D341Med (cell line): ENCODE measurements around the gene USO1.
"Not testable (repeated sequence)": the region's sequence is repeated elsewhere in the genome, so short reads cannot be mapped to it uniquely, and the experiment has no call there.

ENCODE experiments used
- DNase-seq: peaks from one replicate; pipeline ENCODE4 v3.0.0; 2012; ENCODE audit warnings: low spot score

Gene USO1

GRCh38 chr4:75710246-75710645 lies 14.1 kb upstream of the USO1 start:
- DNase-seq, result no peak

DNA sequence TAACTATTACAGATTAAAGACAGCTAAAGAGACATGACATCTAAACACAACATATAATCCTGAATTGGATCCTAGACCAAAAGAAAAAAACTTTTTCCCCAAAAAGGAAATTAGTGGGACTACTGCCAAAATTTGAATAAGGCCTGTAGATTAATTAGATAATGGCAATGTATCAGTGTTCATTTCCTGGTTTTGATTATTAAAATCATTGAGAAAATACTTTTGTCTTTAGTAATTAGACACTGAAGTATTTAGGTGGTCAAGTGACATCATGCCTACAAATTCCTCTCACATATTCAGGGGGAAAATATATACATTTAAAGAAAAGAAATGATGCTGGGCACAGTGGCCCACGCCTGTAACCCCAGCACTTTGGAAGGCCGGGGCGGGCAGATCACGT lies 10.4 kb upstream of the USO1 start:
- no peak for DNase-seq

GRCh38 chr4:75714704-75715103 lies 9.7 kb upstream of the USO1 start:
- no peak for DNase-seq

DNA sequence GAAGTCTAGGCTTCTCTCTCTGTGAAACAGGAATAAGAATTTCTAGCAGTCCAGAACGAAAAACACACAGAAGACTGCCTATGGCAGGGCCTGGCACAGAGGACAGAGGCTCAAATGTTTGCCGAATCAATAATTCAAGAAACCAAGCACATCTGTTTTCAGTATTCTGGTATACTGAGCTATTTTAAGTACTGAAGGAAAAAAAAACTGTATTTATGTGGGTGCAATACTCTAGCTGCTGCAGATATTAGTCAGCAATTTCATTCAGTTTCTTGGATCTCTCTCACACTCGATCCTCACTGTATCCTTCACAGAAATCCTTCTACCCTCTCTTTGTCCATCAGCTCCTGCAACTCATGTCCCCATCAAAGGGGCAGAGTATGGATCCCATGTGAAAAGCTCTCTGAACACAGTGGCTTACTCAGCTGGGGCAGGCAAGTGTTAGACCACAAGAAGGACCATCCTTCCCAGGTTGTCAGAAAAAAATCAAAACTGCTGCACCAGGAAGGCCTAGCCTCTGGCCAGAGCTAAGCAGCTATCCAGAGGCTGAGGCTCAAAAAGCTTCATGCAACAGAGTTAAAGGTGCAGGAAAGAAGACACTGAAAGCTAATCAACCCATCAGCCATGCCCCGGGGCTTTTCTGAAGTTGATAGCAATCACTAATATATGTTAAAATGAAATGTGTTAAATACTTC lies 9.1 kb upstream of the USO1 start:
- DNase-seq, result no peak

- not testable (repeated sequence) for DNase-seq
Measured at GRCh38 chr4:75716054-75716453, 8.3 kb upstream of the USO1 start.

DNA sequence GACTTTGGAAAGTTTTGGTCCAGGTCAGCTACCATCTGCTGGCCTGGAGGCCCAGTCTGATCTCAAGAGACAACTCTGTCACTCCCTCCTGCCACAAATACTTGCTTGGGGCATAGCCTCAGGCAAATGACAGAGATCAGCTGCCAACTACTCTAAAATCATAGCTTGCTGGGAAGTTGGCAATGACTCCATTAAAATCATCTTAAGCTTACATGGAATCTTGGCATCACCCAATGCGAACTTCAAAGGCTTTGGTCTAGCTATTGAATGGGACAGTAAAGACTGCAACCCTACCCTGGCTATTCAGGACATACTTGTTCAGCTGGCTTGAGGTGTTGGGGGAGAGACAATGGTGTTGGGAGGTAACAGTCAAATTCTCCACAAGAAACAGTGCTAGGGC lies 7.0 kb upstream of the USO1 start:
- DNase-seq, result no peak

DNA sequence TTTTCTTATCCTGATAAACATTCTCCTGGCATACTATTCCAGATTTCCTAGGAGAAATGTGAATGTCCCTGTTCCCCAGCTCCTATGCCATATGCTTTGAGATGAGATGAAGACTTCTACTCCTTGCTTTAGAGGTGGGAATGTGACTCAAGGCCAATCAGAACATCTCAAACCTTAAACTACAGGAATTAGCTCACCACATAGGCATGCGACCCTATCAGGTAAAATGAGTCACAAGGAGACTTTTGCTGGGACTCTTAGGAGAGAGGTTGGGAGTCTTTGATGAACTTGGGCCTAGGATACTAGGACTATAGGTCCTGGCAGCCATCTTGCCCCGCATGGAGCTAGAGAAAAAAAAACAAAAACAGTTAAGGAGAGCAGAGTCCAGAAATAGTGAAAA lies 5.8 kb upstream of the USO1 start:
- DNase-seq, result no peak

DNA sequence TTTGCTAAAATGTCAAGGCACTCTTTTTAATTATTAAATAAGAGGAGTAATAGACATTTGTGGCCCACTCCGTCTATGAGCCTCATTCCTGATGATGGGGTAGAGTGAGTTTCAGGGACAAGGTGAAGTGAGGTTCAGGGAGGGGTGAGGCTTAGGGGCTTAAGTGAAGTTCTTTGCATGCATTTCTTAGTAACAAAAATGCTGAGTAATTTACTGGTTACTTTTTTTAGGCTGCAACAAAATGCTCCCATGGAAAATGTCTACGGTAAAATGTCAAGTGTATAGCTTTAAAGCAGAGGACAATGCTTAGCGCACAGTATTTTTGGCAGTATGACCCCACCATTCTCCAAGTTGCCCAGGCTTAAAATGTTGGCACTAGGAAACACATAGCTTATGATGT lies 2.0 kb upstream of the USO1 start:
- no peak for DNase-seq

DNA sequence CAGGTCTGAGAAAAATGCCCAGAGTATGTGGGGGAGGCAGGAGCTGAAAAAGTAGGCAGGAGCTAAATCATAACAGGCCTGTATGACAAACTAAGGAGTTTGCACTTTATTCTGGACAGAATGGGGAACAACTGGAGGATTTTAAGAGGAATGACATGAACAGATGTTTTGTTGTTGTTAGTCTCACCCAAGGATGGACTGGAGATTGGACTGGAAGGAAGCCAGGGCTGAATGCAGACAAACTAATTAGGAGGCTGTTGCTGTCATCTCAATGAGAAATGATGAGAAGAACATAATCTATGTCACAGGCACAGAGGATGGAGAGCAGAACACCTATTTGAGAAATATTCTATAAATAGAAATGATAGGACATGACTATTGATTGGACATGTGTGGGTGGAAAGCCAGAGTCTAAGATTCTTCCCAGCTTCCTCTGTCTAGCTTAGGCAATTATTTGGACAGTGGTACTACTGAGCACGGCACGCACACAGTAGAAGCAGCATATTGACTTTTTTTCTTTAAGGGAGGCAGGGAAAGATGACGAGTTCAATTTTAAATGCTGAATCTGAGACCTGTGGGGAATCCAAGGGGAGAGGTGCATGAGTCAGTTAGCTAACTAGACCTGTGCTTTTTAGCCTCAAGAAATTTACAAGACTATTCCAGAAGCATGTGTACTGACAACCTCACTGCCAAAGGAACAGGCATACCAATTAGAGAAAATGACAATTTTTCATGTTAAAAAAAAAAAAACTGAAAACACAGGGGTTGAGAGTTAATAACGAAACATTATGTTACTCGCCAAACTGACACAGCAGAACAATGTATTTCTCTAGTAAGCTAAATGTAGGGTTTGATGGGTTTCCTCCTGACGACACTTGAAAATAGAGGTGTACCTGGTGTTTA lies 963 bp upstream of the USO1 start:
- DNase-seq, result no peak

GRCh38 chr4:75724867-75725724 lies 719 bp downstream of the USO1 start:
- DNase-seq, result peak; percentile 74

DNA sequence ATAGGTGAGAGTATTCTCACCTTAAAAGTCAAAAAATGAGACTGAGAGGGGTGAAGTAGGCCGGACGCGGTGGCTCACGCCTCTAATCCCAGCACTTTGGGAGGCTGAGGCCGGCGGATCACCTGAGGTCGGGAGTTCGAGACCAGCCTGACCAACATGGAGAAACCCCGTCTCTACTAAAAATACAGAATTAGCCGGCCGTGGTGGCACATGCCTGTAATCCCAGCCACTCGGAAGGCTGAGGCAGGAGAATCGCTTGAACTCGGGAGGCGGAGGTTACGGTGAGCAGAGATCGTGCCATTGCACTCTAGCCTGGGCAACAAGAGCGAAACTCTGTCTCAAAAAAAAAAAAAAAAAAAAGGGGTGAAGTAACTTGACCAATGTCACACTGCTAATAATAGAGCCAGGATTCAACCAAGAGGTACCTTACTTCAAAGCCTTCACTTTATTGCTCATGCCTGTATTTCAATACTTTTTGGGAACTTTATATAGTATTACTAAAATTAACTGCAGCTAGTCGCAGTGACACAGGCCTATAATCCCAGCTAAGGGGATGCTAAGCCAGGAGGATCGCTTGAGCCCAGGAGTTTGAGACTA lies 1.7 kb downstream of the USO1 start:
- not testable (repeated sequence) for DNase-seq

- no peak for DNase-seq
Measured at GRCh38 chr4:75726577-75726976, 2.2 kb downstream of the USO1 start.

- no peak for DNase-seq
Measured at GRCh38 chr4:75727073-75727472, 2.7 kb downstream of the USO1 start.

- no peak for DNase-seq
Measured at GRCh38 chr4:75729836-75730235, 5.5 kb downstream of the USO1 start.

DNA sequence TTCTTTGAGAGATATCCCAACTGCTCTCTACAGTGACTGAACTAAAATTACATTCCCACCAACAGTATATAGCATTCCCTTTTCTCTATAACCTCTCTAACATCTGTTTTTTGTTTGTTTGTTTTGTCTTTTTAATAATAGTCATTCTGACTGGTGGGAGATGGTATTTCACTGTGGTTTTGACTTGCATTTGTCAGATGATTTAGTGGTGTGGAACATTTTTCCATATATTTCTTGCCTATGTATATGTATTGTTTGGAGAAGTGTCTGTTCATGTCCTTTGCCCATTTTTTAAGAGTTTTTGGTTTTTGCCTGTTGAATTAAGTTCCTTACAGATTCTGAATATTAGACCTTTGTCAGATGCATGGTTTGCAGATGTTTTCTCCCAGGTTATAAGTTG lies 9.0 kb downstream of the USO1 start:
- no peak for DNase-seq

- DNase-seq, result no peak
Measured at GRCh38 chr4:75735525-75735924, 11.1 kb downstream of the USO1 start.

DNA sequence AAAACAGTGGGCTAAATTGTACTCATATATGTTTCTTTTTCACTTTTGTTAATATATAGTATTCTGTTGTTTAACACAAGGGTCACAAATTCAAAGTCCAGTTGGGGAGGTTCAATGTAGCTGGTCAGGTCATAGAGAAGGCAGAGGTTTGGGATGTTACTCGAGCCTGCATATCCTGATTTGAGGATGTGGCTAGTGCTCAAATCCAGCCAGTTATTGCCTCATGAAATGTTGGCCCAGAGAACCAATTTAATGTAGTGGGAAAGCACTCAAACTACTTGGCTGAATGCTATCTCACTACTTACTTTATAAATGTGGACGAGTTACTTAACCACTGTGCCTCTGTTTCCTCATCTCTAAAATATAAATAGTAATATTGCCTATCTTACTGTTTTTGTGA lies 12.5 kb downstream of the USO1 start:
- DNase-seq, result no peak

GRCh38 chr4:75737398-75737797 lies 13.0 kb downstream of the USO1 start:
- DNase-seq, result no peak

DNA sequence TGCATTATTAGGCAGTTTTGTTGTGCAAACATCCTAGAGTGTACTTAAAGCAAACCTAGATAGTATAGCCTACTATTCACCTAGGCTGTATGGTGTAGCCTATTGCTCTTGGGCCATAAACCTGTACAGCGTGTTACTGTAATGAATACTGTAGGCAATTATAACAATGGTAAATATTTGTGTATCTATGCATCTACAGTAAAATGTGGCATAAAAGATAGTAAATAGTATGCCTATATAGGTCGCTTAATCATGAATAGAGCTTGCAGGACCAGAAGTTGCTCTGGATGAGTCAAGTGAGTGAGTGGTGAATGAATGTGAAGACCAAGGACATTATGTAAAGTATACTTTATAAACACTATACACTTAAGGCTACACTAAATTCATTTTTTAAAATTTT lies 16.6 kb downstream of the USO1 start:
- DNase-seq, result no peak

DNA sequence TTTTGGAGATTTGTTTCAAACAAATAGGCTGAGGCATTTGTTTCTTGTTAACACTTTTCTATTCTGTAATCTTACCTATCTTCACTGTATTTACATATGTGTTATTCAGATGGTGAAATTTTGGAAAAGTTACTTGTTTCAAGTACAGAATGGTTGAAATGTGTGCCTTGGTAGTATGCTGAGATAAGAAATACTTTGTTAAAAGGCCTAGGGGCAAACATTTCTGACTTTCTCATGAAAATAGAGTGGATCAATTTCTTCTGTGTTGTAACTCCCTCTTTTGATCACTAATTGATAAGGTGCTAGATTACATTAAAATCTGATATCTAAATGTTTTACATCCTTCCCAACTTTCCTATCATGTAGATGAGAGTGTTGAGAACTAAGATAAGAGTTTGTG lies 18.1 kb downstream of the USO1 start:
- no peak for DNase-seq

DNA sequence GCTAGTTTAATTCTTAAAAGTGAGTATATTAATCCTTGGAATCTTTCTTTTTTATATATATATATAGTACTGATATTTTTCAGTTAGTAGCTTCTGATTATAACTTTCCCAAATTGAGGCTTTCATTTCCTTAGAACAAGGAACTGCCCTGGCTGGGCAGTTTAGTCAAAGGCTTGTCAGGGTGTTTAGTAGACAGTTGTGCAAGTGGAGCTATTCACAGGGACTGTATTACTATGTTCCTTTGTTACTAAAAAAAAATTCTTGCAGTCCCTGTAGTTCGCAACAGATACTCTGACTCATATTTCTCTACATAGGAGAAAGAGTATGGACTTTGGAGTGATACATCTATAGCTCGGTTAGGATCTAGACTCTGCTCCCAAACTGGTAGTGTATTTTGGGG lies 20.8 kb downstream of the USO1 start:
- no peak for DNase-seq

DNA sequence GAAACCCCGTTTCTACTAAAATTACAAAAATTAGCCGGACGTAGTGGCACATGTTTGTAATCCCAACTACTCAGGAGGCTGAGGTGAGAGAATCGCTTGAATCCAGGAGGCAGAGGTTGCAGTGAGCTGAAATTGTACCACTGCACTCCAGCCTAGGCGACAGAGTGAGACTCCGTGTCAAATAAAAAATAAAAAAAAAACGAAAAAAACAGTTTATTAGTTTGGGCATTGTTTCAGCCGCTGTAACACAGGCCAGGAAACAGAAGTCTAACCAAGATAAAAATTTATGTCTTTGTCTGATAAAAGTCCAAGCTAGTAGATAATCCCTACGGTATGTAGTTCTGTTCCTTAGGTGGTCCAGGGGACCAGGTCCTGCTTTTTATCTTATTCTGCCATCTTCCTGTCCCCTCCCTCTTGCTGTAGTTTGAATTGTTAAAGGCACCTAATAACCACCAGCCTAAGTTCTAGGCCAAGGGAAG lies 21.4 kb downstream of the USO1 start:
- no peak for DNase-seq
